MG63 (cell line): ENCODE results near the gene DNAH14. TPM values are rescaled to one million over a fixed set of nuclear protein-coding genes. Genes with fewer than 3 reads are reported as not detected.

ENCODE experiments used
- DNase-seq: peaks from one replicate; pipeline ENCODE4 v3.0.0-alpha.2; 2020
- H3K27me3 ChIP-seq: fragments of 250-450 bp; sonication (Bioruptor Pico); 2 replicates; pipeline ENCODE4 v1.5.1; 2020; ENCODE audit warnings: mild to moderate bottlenecking, moderate library complexity
- H3K36me3 ChIP-seq: fragments of 250-450 bp; sonication (Bioruptor Pico); 2 replicates; pipeline ENCODE4 v1.5.1; 2020; ENCODE audit warnings: mild to moderate bottlenecking, moderate library complexity
- H3K4me3 ChIP-seq: fragments of 250-450 bp; sonication (Bioruptor Pico); 2 replicates; pipeline ENCODE4 v1.5.1; 2020; ENCODE audit warnings: mild to moderate bottlenecking, moderate library complexity
- H3K9me3 ChIP-seq: fragments of 250-450 bp; sonication (Bioruptor Pico); 2 replicates; pipeline ENCODE4 v1.5.1; 2020; ENCODE audit warnings: mild to moderate bottlenecking, moderate library complexity
- total RNA-seq: library from RNA; depleted of rRNA; stranded (reverse); fragments of >200 nt; shearing (Covaris generic); gene quantifications from 2 replicates; pipeline ENCODE4 v1.2.3, GENCODE V29; 2014; ENCODE audit warnings: low replicate concordance

DNAH14 gene
- total RNA-seq, 1 experiment from 2014 or later, result 40.5 TPM

DNA sequence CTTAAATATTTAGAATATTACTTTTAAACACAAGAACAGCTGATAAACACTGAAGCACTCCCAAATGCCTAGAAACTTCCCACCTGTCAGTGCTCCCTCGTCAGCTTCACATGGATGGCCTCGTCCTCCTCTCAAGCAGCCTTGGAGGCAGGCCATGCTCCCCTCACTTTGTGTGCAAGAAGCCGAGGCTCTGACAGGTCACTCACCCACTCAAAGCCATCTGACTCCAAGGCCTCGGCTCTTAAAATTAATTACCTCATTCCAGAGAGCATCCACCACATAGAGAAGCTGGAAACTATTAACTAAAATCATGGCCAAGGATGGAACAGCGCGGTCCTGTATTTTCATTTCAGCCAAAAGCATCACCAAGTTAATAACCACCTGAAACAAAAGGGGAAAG, 480.6 kb downstream of the DNAH14 start:
- no peak overlapping the region for H3K4me3 ChIP-seq
- DNase-seq, result no peak
- peaks cover 40% of the 10 kb centered on the region for H3K36me3 ChIP-seq
- no peaks in the 10 kb centered on the region for H3K9me3 ChIP-seq
- no peaks in the 10 kb centered on the region for H3K27me3 ChIP-seq

DNA sequence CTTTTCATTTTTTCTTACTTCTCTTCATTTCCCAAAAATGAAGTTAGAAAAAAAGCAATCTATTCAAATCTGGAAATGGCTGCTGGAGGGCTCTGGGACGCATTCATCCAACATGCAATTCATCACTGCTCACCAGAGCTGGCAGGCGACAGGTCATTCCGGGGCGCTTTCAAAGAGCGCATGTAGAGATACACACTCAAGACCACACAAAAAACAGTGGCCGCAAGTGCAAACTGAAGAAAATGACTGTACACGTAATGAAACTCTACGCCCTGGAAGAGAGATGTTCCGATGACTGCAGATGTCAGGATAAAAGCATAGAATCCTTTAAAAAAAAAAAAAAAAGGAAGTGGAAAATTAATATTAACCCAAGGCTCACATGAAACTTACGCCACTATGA, 482.8 kb downstream of the DNAH14 start:
- no peak overlapping the region for H3K4me3 ChIP-seq
- no peaks in the 10 kb centered on the region for H3K9me3 ChIP-seq
- no peaks in the 10 kb centered on the region for H3K27me3 ChIP-seq
- H3K36me3 ChIP-seq, result peaks cover 39% of the 10 kb centered on the region
- no peak for DNase-seq

DNA sequence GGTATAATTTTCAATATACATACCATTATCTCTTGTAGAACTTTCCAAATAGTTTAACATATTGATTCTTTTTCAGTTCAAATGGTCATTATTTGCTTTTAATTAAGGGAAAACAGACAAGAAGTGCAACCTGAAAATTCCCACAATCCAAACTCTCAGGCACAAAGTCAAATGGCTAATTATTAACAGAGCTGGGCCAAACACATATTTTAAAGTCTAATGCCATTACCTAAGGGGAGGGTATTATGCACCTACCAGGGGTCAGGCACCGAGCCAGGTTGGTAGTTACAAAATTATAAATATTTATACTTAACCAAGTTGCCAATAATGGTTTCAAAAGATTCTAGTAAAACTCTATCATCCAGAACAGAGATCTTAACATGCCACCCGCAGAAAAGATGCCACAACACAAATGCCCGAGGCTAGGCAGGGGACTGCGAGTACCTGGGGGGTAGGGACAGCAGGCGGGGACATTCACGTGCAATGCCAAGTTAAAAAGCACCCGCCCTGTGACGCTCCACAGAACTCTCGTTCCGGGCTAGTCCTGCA, 483.4 kb downstream of the DNAH14 start:
- Histone ChIP-seq H3K4me3 (no peak overlapping the region), H3K27me3 (no peaks in the 10 kb centered on the region), H3K36me3 (peaks cover 35% of the 10 kb centered on the region), H3K9me3 (no peaks in the 10 kb centered on the region)
- no peak for DNase-seq

- H3K27me3 ChIP-seq, result no peaks in the 10 kb centered on the region
- H3K4me3 ChIP-seq, result no peak overlapping the region
- no peaks in the 10 kb centered on the region for H3K9me3 ChIP-seq
- peaks cover 36% of the 10 kb centered on the region for H3K36me3 ChIP-seq
- DNase-seq, result no peak
These were observed 484.4 kb downstream of the DNAH14 start for GRCh38 chr1:225413708-225414375.

- H3K36me3 ChIP-seq, result peaks cover 35% of the 10 kb centered on the region
- H3K4me3 ChIP-seq, result no peak overlapping the region
- no peaks in the 10 kb centered on the region for H3K9me3 ChIP-seq
- no peaks in the 10 kb centered on the region for H3K27me3 ChIP-seq
- DNase-seq, result no peak
These were observed 485.8 kb downstream of the DNAH14 start for GRCh38 chr1:225415307-225415706.

- no peak overlapping the region for H3K4me3 ChIP-seq
- no peaks in the 10 kb centered on the region for H3K9me3 ChIP-seq
- H3K27me3 ChIP-seq, result no peaks in the 10 kb centered on the region
- DNase-seq, result no peak
- peaks cover 31% of the 10 kb centered on the region for H3K36me3 ChIP-seq
These were observed 486.7 kb downstream of the DNAH14 start for GRCh38 chr1:225415967-225416745.

GRCh38 chr1:225418059-225418458, 488.6 kb downstream of the DNAH14 start:
- H3K9me3 ChIP-seq, result no peaks in the 10 kb centered on the region
- DNase-seq, result no peak
- no peak overlapping the region for H3K4me3 ChIP-seq
- peaks cover 22% of the 10 kb centered on the region for H3K36me3 ChIP-seq
- no peaks in the 10 kb centered on the region for H3K27me3 ChIP-seq

GRCh38 chr1:225418598-225418997, 489.1 kb downstream of the DNAH14 start:
- no peak for DNase-seq
- Histone ChIP-seq H3K9me3 (no peaks in the 10 kb centered on the region), H3K36me3 (peaks cover 22% of the 10 kb centered on the region), H3K27me3 (no peaks in the 10 kb centered on the region), H3K4me3 (no peak overlapping the region)

DNA sequence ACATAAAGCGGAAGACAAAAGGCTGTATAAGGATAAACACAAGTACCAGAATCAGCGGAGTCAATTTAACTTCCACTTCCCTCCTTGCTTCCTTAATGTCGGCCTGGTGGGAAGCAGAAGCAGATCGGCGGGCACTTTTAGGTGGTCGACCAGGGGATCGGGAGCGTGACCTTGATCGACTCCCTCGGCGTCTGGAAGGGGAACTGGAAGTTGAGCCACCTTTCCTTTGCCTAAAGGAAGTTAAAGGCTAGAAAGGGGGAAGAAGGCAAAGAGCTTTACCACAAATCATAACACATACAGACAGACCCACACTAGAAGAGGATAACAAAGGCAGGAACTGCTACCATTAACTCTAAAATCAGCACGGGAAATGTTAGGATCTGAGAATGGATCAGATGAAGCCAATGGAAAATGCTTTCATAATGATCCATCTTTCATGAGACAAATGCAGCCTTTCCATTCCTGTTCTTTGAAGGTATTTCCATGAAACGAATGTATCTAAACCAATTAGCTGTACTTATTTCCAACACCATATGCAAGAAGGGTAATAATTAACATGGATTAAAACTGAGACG, 492.6 kb downstream of the DNAH14 start:
- H3K36me3 ChIP-seq, result peaks cover 12% of the 10 kb centered on the region
- no peak for DNase-seq
- no peak overlapping the region for H3K4me3 ChIP-seq
- no peaks in the 10 kb centered on the region for H3K9me3 ChIP-seq
- H3K27me3 ChIP-seq, result no peaks in the 10 kb centered on the region

DNA sequence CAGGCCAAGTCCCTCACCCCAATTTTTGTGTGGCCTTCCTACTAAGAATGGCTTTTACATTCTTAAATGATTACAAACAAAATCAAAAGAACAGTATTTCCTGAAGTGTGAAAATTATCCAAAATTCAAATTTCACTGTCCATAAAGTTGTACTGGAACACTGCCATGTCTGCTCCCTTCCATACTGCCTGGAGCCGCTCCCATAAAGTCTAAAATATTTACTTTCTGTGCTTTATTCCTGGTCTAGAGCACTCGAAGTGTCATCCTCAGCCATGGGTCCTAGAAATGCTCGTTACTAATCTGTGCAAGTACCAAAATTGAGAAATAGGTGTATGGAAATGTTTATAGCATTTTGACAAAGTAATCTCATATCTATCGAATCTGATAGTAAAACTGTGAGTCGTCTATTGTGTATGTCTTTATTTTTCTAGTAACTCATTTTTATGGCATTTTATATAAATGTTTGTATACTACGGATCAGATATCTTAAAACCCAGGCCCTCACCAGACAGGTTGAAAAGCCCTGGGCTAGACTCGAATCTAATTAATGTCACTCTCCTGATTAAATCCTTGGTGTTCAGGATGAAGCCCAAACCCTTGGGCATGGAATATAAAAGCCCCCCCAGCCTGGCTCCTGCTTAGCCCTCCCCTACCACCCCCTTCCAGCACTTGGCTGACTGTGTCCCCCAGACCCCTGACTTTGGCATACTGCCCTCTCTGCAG, 493.5 kb downstream of the DNAH14 start:
- no peak for DNase-seq
- H3K9me3 ChIP-seq, result no peaks in the 10 kb centered on the region
- H3K36me3 ChIP-seq, result peaks cover 12% of the 10 kb centered on the region
- no peak overlapping the region for H3K4me3 ChIP-seq
- H3K27me3 ChIP-seq, result no peaks in the 10 kb centered on the region

DNA sequence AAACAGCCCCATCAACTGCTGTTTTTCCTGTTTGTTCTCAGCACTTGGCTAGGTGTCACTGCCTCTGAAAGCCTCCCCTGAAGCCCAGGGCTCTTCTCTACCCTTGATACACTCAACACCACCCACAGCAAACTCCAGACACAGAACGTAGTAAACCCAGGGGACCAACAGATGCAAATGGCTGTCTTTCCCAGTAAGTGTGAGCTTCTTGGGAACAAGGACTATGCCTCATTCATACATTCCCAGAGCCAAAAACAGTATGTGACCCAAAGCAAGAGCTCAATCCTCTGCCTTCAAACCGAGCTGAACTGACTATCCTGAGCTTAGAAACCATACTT, 494.0 kb downstream of the DNAH14 start:
- DNase-seq, result no peak
- no peaks in the 10 kb centered on the region for H3K27me3 ChIP-seq
- H3K4me3 ChIP-seq, result no peak overlapping the region
- H3K36me3 ChIP-seq, result peaks cover 12% of the 10 kb centered on the region
- H3K9me3 ChIP-seq, result no peaks in the 10 kb centered on the region

- DNase-seq, result peak; percentile 50
- H3K4me3 ChIP-seq, result no peak overlapping the region
- H3K27me3 ChIP-seq, result no peaks in the 10 kb centered on the region
- no peaks in the 10 kb centered on the region for H3K9me3 ChIP-seq
- H3K36me3 ChIP-seq, result peaks cover 6% of the 10 kb centered on the region; the same call in 1 of the 2 replicates
These were observed 495.2 kb downstream of the DNAH14 start for GRCh38 chr1:225424562-225425200.

DNA sequence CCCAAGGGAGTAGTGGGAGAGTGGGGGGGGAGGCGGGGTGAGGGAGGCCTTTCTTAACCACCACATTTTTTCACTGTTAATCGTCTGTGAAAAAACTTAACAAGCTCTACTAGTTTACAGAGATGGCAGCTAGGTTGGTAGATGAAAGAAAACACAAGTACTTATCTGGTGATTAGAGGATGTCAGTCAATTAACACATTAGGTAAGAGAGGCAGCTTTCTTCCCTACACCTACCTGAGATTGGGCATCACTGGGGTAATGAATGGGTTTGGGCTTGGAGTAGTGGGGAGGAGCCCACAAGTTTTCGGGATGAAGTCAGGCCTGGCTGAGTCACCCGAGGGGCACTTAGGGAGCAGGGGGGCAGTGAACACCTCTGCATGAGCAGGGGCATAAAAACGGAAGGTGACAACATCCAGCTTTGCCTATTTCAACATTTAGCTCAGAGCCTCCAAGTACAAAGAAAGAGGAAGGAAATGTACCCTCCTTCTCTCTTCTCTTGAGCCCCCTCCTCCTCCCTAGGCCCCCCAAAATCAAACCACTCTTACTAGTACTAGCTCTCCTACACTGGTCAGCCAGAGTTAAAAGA, 495.8 kb downstream of the DNAH14 start:
- peak; percentile 21 for DNase-seq
- no peak overlapping the region for H3K4me3 ChIP-seq
- H3K27me3 ChIP-seq, result no peaks in the 10 kb centered on the region
- no peaks in the 10 kb centered on the region for H3K9me3 ChIP-seq
- peaks cover 6% of the 10 kb centered on the region; the same call in 1 of the 2 replicates for H3K36me3 ChIP-seq

DNA sequence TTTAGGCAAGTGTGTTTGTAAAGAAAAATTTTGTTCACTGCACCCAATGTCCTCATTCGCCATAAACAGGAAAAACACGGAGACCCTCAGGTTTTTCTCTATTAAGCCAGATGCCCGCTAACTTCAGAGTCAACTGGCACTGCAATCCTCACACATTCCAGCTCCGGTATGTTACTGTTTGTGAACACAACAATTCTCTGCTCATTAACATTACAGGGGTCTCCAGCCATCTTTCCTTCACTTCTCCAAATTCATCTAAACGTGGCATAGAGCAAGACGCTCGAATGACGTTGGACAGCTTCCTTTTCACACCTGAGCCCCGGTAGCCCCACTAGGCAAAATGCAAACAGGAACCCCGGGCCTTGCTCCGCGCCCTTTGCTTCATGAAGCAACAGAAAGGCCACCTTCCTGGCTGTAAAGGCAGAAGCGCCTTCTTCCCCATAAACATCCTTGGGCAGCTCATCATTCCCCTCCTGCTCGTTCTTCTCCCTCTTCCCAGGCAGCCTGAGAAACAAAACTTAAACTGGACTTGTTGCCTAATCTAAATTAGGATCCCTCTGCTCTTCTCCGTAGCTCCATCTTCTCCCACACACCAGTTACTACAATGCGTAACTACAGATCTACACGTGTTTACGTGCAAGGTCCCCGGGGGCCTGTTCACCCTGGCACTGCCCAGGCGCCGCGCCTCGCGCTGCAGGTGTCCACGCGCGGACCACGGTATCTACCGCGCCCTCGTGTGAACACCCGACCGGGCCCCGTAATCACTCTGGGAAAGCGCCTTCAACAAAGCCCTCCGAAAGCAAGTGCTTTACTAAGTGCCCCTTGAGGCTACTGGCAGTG, 497.1 kb downstream of the DNAH14 start:
- Histone ChIP-seq H3K9me3 (no peaks in the 10 kb centered on the region), H3K36me3 (peaks cover 2% of the 10 kb centered on the region; the same call in 1 of the 2 replicates), H3K4me3 (peak overlapping the region; percentile 78), H3K27me3 (no peaks in the 10 kb centered on the region)
- peak; percentile 23 for DNase-seq
